AG09309 (cell line): Measurements from ENCODE around the gene DNAH12.

ENCODE experiments used
- DNase-seq: peaks from one replicate; pipeline ENCODE4 v3.0.0-alpha.2; 2010; ENCODE audit warnings: low read depth
- H3K4me3 ChIP-seq: 2 replicates; pipeline ENCODE4 v1.5.1; 2011; ENCODE audit warnings: mild to moderate bottlenecking, low read depth, low read length, moderate library complexity; ENCODE audit not compliant: control insufficient read depth
- CTCF ChIP-seq: IDR thresholded peaks from 2 replicates; pipeline ENCODE4 v1.5.1; 2011; ENCODE audit warnings: mild to moderate bottlenecking, low read depth, low read length, inconsistent platforms; ENCODE audit not compliant: insufficient read depth, control insufficient read depth; ENCODE audit errors: missing control alignments

Gene DNAH12

GRCh38 chr3:57538465-57538864 lies 5.7 kb downstream of the DNAH12 start:
- no peak overlapping the region for H3K4me3 ChIP-seq
- DNase-seq, result no peak
- TF ChIP-seq CTCF, result no peak

- DNase-seq, result no peak
- no peak for TF ChIP-seq CTCF
- no peak overlapping the region for H3K4me3 ChIP-seq
These were observed 14.0 kb downstream of the DNAH12 start for GRCh38 chr3:57530071-57530608.

- DNase-seq, result no peak
- no peak for TF ChIP-seq CTCF
- H3K4me3 ChIP-seq, result no peak overlapping the region
These were observed 25.7 kb downstream of the DNAH12 start for GRCh38 chr3:57518276-57518915.

GRCh38 chr3:57512166-57512565 lies 32.0 kb downstream of the DNAH12 start:
- TF ChIP-seq CTCF, result no peak
- no peak for DNase-seq
- H3K4me3 ChIP-seq, result no peak overlapping the region

- H3K4me3 ChIP-seq, result no peak overlapping the region
- no peak for DNase-seq
- TF ChIP-seq CTCF, result no peak
These were observed 38.2 kb downstream of the DNAH12 start for GRCh38 chr3:57505901-57506300.

GRCh38 chr3:57500506-57500905 lies 43.6 kb downstream of the DNAH12 start:
- no peak overlapping the region for H3K4me3 ChIP-seq
- no peak for TF ChIP-seq CTCF
- no peak for DNase-seq
